ENCODE results near the gene ALDH6A1.
"Not testable (repeated sequence)": the region's sequence is repeated elsewhere in the genome, so short reads cannot be mapped to it uniquely, and the experiment has no call there.

The ALDH6A1 gene

DNA sequence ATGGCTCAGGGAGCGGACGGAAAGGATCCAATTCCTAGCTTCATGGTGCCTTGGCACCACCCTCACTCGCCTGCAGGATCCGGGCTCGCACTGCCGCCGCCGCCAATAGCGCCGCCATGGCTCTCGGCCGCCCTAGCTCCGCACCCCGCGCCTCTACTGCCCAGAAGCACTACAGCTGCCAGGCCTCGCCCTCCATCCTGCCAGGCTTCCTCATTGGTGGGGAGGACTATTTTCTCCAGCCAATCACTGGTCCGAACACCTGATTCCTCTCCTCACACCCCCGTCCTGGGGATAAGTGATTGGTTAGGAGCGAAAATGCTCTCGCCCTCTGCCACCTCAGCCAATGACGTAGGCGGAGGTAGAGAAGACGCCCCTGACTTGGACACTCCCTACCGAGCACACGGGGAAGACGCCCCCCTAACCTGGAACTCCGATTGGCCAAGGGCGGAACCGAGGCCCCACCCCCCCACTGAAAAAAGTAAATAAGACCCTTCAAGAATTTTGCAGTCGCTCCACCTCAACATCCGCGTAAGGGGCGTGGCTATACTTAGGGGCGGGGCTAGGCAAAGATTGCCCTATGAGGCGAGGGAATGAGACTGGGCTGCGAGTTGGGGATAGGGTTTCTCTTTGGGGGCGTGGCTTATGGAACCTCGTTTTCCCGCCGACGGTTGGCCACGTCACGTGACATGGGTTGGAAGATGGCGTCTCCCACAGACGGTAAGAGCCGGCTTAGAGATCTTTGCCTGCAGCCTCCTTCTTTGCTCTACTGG lies at the start of gene ALDH6A1, which contains the start of gene LIN52:
Gene ALDH6A1, minus strand, starts transcription at position 177 of the 770 bp plus-strand sequence. Its CDS starts 59 bp downstream, at position 118.
Gene LIN52, plus strand, starts transcription at position 680 of the 770 bp plus-strand sequence. Its CDS starts 19 bp downstream, at position 699.
- no peaks in the 10 kb centered on the region for H3K27me3 ChIP-seq (ENCODE audit: control insufficient read depth in 1 of 2, insufficient read depth in 2 of 2, low read length in 2 of 2)
- peak within 1 kb of the TSS; percentile 79 for H3K27ac ChIP-seq (ENCODE audit: low read depth, low read length)
- peak within 1 kb of the TSS; percentile 92 to 98 for H3K4me3 ChIP-seq (ENCODE audit: low read depth in 1 of 2, low read length in 2 of 2)
- H3K4me1 ChIP-seq (ENCODE audit: control insufficient read depth in 1 of 2, insufficient read depth in 2 of 2, low read length in 2 of 2) = peaks cover 21 to 24% of the 10 kb centered on the region in 2 donors
- peak within 1 kb of the TSS; percentile 89 to 96 for H3K9ac ChIP-seq (ENCODE audit: low read depth in 1 of 2, low read length in 2 of 2)
- H3K9me3 ChIP-seq (ENCODE audit: control insufficient read depth in 1 of 2, low read length in 2 of 2) = no peaks in the 10 kb centered on the region
- no peaks in the 10 kb centered on the region for H3K36me3 ChIP-seq (ENCODE audit: control insufficient read depth in 1 of 2, insufficient read depth in 2 of 2, low read length in 2 of 2)

DNA sequence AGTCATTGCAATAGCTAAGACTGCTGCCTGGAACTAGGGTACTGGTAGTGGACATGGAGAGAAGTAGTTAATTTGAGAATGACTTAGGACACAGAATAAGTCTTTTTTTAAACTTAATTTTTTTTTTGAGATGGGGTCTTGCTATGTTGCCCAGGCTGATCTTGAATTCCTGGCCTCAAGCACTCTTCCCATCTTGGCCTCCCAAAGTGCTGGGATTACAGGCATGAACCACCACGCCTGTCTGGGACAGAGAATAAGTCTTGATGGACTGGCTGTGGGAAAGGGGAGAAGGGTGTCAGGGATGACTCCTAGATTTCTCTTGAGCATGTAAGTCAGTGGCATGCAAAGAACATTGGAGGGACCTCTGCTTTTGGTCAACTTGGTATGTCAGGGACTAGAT lies 43.4 kb upstream of the ALDH6A1 start:
- Histone ChIP-seq H3K4me1 (ENCODE audit: control insufficient read depth in 1 of 2, insufficient read depth in 2 of 2, low read length in 2 of 2) (peaks cover 0 to under 1% of the 10 kb centered on the region in 2 donors), H3K36me3 (ENCODE audit: control insufficient read depth in 1 of 2, insufficient read depth in 2 of 2, low read length in 2 of 2) (no peaks in the 10 kb centered on the region), H3K27ac (ENCODE audit: low read depth, low read length) (no peak overlapping the region), H3K4me3 (ENCODE audit: low read depth in 1 of 2, low read length in 2 of 2) (no peak overlapping the region), H3K9me3 (ENCODE audit: control insufficient read depth in 1 of 2, low read length in 2 of 2) (no peaks in the 10 kb centered on the region), H3K27me3 (ENCODE audit: control insufficient read depth in 1 of 2, insufficient read depth in 2 of 2, low read length in 2 of 2) (no peaks in the 10 kb centered on the region), H3K9ac (ENCODE audit: low read depth in 1 of 2, low read length in 2 of 2) (no peak overlapping the region)

DNA sequence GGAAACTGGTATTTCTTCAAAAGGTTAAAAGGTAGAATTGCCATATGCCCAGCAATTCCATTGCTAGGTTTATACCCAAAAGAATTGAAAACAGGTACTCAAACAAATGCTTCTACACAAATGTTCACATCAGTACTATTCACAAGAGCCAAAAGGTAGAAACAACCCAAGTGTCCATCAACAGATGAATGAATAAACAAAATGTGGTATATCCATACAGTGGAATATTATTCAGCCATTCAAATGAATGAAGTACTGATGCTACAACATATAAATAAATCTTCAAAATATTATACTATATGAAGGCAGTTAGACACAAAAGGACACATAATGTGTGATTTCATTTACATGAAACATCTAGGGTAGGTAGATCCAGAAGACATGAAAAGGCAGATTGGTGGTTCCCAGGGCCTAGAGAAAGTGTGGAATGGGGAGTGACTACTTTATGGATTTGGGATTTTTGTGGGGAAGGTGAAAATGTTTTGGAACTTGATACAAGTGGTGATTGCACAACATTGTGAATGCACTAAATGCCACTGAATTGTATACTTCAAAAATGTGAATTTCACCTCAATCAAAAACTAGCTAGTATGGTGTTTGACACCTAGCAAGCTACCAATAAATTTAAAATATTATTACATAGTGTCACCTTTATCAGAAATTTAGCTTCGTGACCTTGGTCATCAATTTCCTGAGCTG lies 42.2 kb upstream of the ALDH6A1 start:
- no peaks in the 10 kb centered on the region for H3K4me1 ChIP-seq (ENCODE audit: control insufficient read depth in 1 of 2, insufficient read depth in 2 of 2, low read length in 2 of 2)
- H3K9me3 ChIP-seq (ENCODE audit: control insufficient read depth in 1 of 2, low read length in 2 of 2) = no peaks in the 10 kb centered on the region
- no peak overlapping the region for H3K27ac ChIP-seq (ENCODE audit: low read depth, low read length)
- H3K36me3 ChIP-seq (ENCODE audit: control insufficient read depth in 1 of 2, insufficient read depth in 2 of 2, low read length in 2 of 2) = no peaks in the 10 kb centered on the region
- no peaks in the 10 kb centered on the region for H3K27me3 ChIP-seq (ENCODE audit: control insufficient read depth in 1 of 2, insufficient read depth in 2 of 2, low read length in 2 of 2)
- H3K9ac ChIP-seq (ENCODE audit: low read depth in 1 of 2, low read length in 2 of 2) = no peak overlapping the region
- H3K4me3 ChIP-seq (ENCODE audit: low read depth in 1 of 2, low read length in 2 of 2) = no peak overlapping the region

DNA sequence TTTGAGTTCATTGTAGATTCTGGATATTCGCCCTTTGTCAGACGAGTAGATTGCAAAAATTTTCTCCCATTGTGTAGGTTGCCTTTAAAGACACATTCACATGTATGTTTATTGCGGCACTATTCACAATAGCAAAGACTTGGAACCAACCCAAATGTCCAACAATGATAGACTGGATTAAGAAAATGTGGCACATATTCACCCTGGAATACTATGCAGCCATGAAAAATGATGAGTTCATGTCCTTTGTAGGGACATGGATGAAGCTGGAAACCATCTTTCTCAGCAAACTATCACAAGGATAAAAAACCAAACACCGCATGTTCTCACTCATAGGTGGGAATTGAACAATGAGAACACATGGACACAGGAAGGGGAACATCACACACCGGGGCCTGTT lies 41.2 kb upstream of the ALDH6A1 start:
- H3K9ac ChIP-seq (ENCODE audit: low read depth in 1 of 2, low read length in 2 of 2); H3K9me3 ChIP-seq (ENCODE audit: control insufficient read depth in 1 of 2, low read length in 2 of 2): not testable (repeated sequence)

DNA sequence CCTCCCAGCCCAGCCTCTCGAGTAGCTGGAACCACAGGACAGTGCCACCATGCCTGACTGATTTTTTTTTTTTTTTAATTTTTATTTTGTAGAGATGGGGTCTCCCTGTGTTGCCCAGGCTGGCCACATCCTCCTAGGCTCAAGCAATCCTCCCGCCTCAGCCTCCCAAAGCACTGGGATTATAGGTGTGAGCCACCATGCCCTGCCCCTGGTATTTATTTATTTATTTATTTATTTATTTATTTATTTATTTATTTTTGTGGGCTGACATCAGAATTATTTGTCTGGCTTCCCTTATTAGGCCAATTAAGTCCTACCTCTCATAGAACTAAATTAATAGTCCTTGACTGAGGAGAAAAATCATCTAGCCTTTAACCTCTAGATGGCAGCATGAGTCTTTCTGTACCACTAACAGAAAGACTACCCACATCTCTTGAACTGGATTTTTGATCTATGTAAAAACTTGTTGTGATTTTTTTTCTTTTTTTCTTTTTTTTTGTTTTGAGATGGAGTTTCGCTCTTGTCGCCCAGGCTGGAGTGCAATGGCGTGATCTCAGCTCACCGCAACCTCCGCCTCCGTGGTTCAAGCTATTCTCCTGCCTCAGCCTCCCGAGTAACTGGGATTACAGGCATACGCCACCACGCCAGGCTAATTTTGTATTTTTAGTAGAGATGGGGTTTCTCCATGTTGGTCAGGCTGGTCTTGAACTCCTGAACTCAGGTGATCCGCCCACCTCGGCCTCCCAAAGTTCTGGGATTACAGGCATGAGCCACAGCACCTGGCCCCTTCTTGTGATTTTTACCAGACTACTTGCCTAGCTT lies 27.4 kb upstream of the ALDH6A1 start:
- not testable (repeated sequence) for H3K27me3 ChIP-seq (ENCODE audit: control insufficient read depth in 1 of 2, insufficient read depth in 2 of 2, low read length in 2 of 2); H3K9me3 ChIP-seq (ENCODE audit: control insufficient read depth in 1 of 2, low read length in 2 of 2); H3K4me1 ChIP-seq (ENCODE audit: control insufficient read depth in 1 of 2, insufficient read depth in 2 of 2, low read length in 2 of 2); H3K4me3 ChIP-seq (ENCODE audit: low read depth in 1 of 2, low read length in 2 of 2); H3K36me3 ChIP-seq (ENCODE audit: control insufficient read depth in 1 of 2, insufficient read depth in 2 of 2, low read length in 2 of 2); H3K27ac ChIP-seq (ENCODE audit: low read depth, low read length); H3K9ac ChIP-seq (ENCODE audit: low read depth in 1 of 2, low read length in 2 of 2)

More for the DNA sequence above, 41.2 kb upstream of the ALDH6A1 start:
- not testable (repeated sequence) for H3K27me3 ChIP-seq (ENCODE audit: control insufficient read depth in 1 of 2, insufficient read depth in 2 of 2, low read length in 2 of 2); H3K4me1 ChIP-seq (ENCODE audit: control insufficient read depth in 1 of 2, insufficient read depth in 2 of 2, low read length in 2 of 2); H3K27ac ChIP-seq (ENCODE audit: low read depth, low read length); H3K36me3 ChIP-seq (ENCODE audit: control insufficient read depth in 1 of 2, insufficient read depth in 2 of 2, low read length in 2 of 2); H3K4me3 ChIP-seq (ENCODE audit: low read depth in 1 of 2, low read length in 2 of 2)

DNA sequence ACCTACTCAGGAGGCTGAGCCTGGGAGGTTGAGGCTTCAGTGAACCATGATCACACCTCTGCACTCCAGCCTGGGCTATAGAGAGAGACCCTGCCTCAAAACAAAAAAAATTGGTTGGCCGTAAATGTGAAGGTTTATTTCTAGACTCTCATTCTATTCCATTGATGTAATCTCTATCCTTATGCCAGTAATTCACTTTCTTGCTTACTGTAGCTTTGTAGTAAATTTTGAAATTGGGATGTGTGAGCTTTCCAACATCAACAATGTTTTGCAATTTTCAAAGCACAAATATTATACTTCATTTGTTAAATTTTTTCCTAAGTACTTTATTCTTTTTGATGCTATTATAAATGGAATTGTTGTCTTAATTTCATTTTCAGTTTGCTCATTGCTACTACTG lies 25.1 kb upstream of the ALDH6A1 start:
- Histone ChIP-seq H3K27me3 (ENCODE audit: control insufficient read depth in 1 of 2, insufficient read depth in 2 of 2, low read length in 2 of 2) (no peaks in the 10 kb centered on the region), H3K4me1 (ENCODE audit: control insufficient read depth in 1 of 2, insufficient read depth in 2 of 2, low read length in 2 of 2) (no peaks in the 10 kb centered on the region), H3K9me3 (ENCODE audit: control insufficient read depth in 1 of 2, low read length in 2 of 2) (no peaks in the 10 kb centered on the region), H3K4me3 (ENCODE audit: low read depth in 1 of 2, low read length in 2 of 2) (no peak overlapping the region), H3K9ac (ENCODE audit: low read depth in 1 of 2, low read length in 2 of 2) (no peak overlapping the region), H3K36me3 (ENCODE audit: control insufficient read depth in 1 of 2, insufficient read depth in 2 of 2, low read length in 2 of 2) (peaks cover 0 to 4% of the 10 kb centered on the region in 2 donors), H3K27ac (ENCODE audit: low read depth, low read length) (no peak overlapping the region)

DNA sequence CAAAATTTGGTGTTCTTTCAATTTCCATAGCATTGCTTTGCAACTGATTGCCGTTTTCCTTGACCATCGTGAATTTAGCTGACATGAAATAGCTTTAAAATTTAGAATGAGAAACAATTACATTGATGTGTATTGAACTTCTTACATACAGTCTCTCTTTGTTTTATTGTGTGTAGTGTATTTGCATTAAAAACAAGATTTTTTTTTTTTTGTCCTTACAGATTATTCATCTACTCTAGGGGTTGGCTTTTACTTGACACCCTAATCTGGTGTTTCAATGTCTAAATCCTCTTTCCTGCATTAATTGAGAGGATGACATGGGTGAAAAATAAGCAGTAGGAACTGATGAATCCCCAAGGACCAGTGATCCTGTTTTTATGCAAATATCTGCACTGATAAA lies 21.1 kb upstream of the ALDH6A1 start:
- Histone ChIP-seq H3K27me3 (ENCODE audit: control insufficient read depth in 1 of 2, insufficient read depth in 2 of 2, low read length in 2 of 2) (no peaks in the 10 kb centered on the region), H3K36me3 (ENCODE audit: control insufficient read depth in 1 of 2, insufficient read depth in 2 of 2, low read length in 2 of 2) (peaks cover 3 to 11% of the 10 kb centered on the region in 2 donors), H3K9me3 (ENCODE audit: control insufficient read depth in 1 of 2, low read length in 2 of 2) (no peaks in the 10 kb centered on the region), H3K27ac (ENCODE audit: low read depth, low read length) (no peak overlapping the region), H3K4me3 (ENCODE audit: low read depth in 1 of 2, low read length in 2 of 2) (no peak overlapping the region), H3K4me1 (ENCODE audit: control insufficient read depth in 1 of 2, insufficient read depth in 2 of 2, low read length in 2 of 2) (no peaks in the 10 kb centered on the region), H3K9ac (ENCODE audit: low read depth in 1 of 2, low read length in 2 of 2) (no peak overlapping the region)

DNA sequence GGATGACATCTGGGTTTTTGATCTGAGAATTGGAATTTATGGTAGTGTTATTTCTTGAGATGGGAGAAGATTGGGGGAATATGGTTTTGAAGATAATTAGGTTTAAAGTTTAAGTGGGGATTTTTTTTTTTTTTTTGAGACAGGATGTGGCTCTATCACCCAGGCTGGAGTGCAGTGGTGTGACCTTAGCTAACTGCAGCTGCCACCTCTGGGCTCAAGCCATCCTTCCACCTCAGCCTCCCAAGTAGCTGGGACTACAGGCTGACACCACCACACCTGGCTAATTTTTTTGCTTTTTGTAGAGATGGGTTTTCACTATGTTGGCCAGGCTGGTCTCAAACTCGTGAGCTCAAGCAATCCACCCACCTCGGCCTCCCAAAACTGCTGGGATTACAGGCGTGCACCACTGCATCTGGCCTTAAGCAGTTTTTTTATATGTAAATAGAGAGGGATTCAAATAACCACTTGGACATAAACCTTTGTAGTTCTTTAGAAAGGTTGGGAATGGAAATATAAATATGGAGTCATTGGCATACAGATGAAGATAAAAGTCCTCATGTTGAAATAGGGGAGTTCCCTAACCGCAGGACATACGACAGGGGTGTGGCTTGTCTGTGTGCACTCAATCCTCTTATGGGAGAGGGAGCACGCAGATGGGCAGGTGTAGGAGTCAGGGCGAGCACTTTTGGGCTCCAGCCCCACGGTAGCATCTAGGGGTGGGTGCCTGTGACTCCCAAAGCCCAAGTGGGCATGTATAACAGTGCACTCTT lies 5.2 kb upstream of the ALDH6A1 start:
- H3K27me3 ChIP-seq (ENCODE audit: control insufficient read depth in 1 of 2, insufficient read depth in 2 of 2, low read length in 2 of 2) = no peaks in the 10 kb centered on the region
- no peak overlapping the region for H3K27ac ChIP-seq (ENCODE audit: low read depth, low read length)
- H3K36me3 ChIP-seq (ENCODE audit: control insufficient read depth in 1 of 2, insufficient read depth in 2 of 2, low read length in 2 of 2) = peaks cover 0 to 6% of the 10 kb centered on the region in 2 donors
- H3K4me1 ChIP-seq (ENCODE audit: control insufficient read depth in 1 of 2, insufficient read depth in 2 of 2, low read length in 2 of 2) = peaks cover 7 to 11% of the 10 kb centered on the region in 2 donors
- H3K9me3 ChIP-seq (ENCODE audit: control insufficient read depth in 1 of 2, low read length in 2 of 2) = no peaks in the 10 kb centered on the region
- no peak overlapping the region for H3K4me3 ChIP-seq (ENCODE audit: low read depth in 1 of 2, low read length in 2 of 2)
- H3K9ac ChIP-seq (ENCODE audit: low read depth in 1 of 2, low read length in 2 of 2) = no peak overlapping the region

DNA sequence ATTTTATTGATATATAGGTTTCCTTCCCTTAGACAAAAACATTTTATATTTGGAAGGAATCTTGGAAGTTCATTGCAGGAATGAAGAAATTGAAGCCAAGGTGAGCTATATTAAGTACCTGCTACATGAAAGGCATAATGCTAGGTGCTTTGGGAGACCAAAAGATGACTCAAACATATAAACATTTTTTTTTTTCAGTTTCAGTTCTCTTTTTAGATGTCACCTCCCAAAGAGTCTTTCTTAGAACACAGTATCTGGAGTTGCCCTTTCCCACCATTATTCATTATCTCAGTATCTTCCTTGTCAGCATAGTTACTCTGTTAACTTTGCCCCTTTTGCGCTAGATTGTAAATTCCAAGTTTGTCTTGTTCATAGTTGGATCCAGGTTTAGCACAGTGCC lies 1.6 kb upstream of the ALDH6A1 start:
- Histone ChIP-seq H3K4me3 (ENCODE audit: low read depth in 1 of 2, low read length in 2 of 2) (peak overlapping the region; percentile 86 to 95), H3K4me1 (ENCODE audit: control insufficient read depth in 1 of 2, insufficient read depth in 2 of 2, low read length in 2 of 2) (peaks cover 21% of the 10 kb centered on the region in 2 donors), H3K27ac (ENCODE audit: low read depth, low read length) (no peak overlapping the region), H3K27me3 (ENCODE audit: control insufficient read depth in 1 of 2, insufficient read depth in 2 of 2, low read length in 2 of 2) (no peaks in the 10 kb centered on the region), H3K9me3 (ENCODE audit: control insufficient read depth in 1 of 2, low read length in 2 of 2) (no peaks in the 10 kb centered on the region), H3K9ac (ENCODE audit: low read depth in 1 of 2, low read length in 2 of 2) (peak overlapping the region in 1 of 2 donors; percentile 69), H3K36me3 (ENCODE audit: control insufficient read depth in 1 of 2, insufficient read depth in 2 of 2, low read length in 2 of 2) (peaks cover 0 to 4% of the 10 kb centered on the region in 2 donors)

Data from duodenal mucosa (tissue), 2 donors.